Ectodermal cell (in vitro differentiated cells): ENCODE results near the gene BUD31.

Source experiments
- H3K27ac ChIP-seq: 2 replicates; pipeline ENCODE4 v1.7.0; 2013; ENCODE audit warnings: mild to moderate bottlenecking, low read depth, low read length; ENCODE audit not compliant: insufficient read depth, poor library complexity, severe bottlenecking
- H3K27me3 ChIP-seq: 2 replicates; pipeline ENCODE4 v1.7.0; 2013; ENCODE audit warnings: mild to moderate bottlenecking, low read length; ENCODE audit not compliant: insufficient read depth, control insufficient read depth, poor library complexity, severe bottlenecking
- H3K36me3 ChIP-seq: one replicate; pipeline ENCODE4 v1.7.0; 2013; ENCODE audit warnings: low read length; ENCODE audit not compliant: control insufficient read depth, insufficient read depth
- H3K4me1 ChIP-seq: one replicate; pipeline ENCODE4 v1.7.0; 2013; ENCODE audit warnings: low read length; ENCODE audit not compliant: control insufficient read depth, insufficient read depth
- H3K4me3 ChIP-seq: 2 replicates; pipeline ENCODE4 v1.7.0; 2013; ENCODE audit warnings: low read depth, low read length, control low read depth; ENCODE audit not compliant: insufficient read depth
- H3K9me3 ChIP-seq: 2 replicates; pipeline ENCODE4 v1.7.0; 2013; ENCODE audit warnings: mild to moderate bottlenecking, low read length, moderate library complexity; ENCODE audit not compliant: control insufficient read depth
- WGBS, 2 experiments: methylation state at CpG; one replicate each; pipeline ENCODE4 v1.1.7; 2013; ENCODE audit warnings: missing lambda C conversion rate in 2 of 2; 5-methylcytosine and 5-hydroxymethylcytosine counted together

Gene BUD31

DNA sequence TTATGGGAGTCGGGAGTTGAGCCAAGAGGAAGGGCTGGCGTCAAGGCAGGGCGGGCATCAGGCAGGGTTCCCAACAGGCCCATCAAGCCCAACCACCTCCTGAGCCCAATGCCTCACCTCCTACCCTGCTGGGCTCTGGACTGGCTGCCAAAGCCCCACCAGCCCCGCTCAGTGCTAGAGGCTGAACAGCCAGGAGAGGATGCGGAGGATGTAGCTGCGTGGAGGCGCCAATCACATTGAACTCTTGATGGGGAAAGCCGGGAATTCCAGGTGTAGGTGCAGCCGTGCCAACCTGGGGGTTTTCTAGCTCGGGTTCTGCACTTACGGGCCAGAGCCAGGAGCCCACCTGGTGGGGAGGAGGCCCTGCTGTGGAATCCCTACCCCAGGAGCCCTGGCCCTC is 44.3 kb downstream of the BUD31 start:
- no peak overlapping the region for H3K4me3 ChIP-seq
- H3K9me3 ChIP-seq = no peaks in the 10 kb centered on the region
- WGBS, 2 experiments = 96% methylated on average over 11 of the region's 11 CpGs
- no peaks in the 10 kb centered on the region for H3K4me1 ChIP-seq
- peaks cover 78% of the 10 kb centered on the region for H3K36me3 ChIP-seq
- no peaks in the 10 kb centered on the region for H3K27me3 ChIP-seq
- no peak overlapping the region for H3K27ac ChIP-seq

- Histone ChIP-seq H3K27me3 (no peaks in the 10 kb centered on the region), H3K36me3 (peaks cover 71% of the 10 kb centered on the region), H3K4me3 (no peak overlapping the region), H3K4me1 (no peaks in the 10 kb centered on the region), H3K27ac (no peak overlapping the region), H3K9me3 (no peaks in the 10 kb centered on the region)
- 92% methylated on average over 9 of the region's 9 CpGs for WGBS, 2 experiments
These were observed 47.1 kb downstream of the BUD31 start for GRCh38 chr7:99455874-99456273.

- 93 to 94% methylated on average over 12 to 13 of the region's 13 CpGs for WGBS, 2 experiments
- Histone ChIP-seq H3K36me3 (peaks cover 68% of the 10 kb centered on the region), H3K4me3 (no peak overlapping the region), H3K4me1 (no peaks in the 10 kb centered on the region), H3K27me3 (no peaks in the 10 kb centered on the region), H3K9me3 (no peaks in the 10 kb centered on the region), H3K27ac (no peak overlapping the region)
These were observed 47.5 kb downstream of the BUD31 start for GRCh38 chr7:99456288-99456687.

- 95 to 98% methylated on average over 6 of the region's 6 CpGs for WGBS, 2 experiments
- Histone ChIP-seq H3K9me3 (no peaks in the 10 kb centered on the region), H3K36me3 (peaks cover 63% of the 10 kb centered on the region), H3K27me3 (no peaks in the 10 kb centered on the region), H3K4me1 (no peaks in the 10 kb centered on the region), H3K4me3 (no peak overlapping the region), H3K27ac (no peak overlapping the region)
These were observed 48.4 kb downstream of the BUD31 start for GRCh38 chr7:99457050-99457649.

- 94 to 95% methylated on average over 26 of the region's 26 CpGs for WGBS, 2 experiments
These were observed 49.1 kb downstream of the BUD31 start for GRCh38 chr7:99457650-99458493.

DNA sequence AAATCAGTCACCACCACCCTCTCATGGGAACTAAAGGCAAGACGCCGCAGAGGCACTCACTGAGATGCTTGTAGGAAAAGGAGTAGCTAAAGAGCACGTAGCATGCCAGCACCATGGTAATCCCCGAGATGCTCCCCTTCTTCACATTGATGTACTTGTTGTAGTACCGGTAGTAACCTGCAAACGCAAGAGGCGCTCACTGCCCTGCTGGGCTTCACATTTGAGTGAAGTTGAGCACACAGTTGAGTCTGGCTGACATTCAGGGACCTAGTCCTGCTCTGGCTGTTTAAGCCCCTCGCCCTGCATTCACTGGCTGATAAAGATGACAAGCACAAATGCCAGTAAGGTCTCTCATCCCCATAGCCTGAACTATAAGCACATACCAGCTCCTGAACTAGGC is 50.3 kb downstream of the BUD31 start:
- 92 to 94% methylated on average over 8 of the region's 8 CpGs for WGBS, 2 experiments
- Histone ChIP-seq H3K4me3 (no peak overlapping the region), H3K27me3 (no peaks in the 10 kb centered on the region), H3K27ac (no peak overlapping the region), H3K36me3 (peaks cover 53% of the 10 kb centered on the region), H3K9me3 (no peaks in the 10 kb centered on the region), H3K4me1 (no peaks in the 10 kb centered on the region)

More at GRCh38 chr7:99457650-99458493, 49.1 kb downstream of the BUD31 start:
- Histone ChIP-seq H3K4me1 (no peaks in the 10 kb centered on the region), H3K9me3 (no peaks in the 10 kb centered on the region), H3K27ac (no peak overlapping the region), H3K36me3 (peaks cover 57% of the 10 kb centered on the region), H3K27me3 (no peaks in the 10 kb centered on the region), H3K4me3 (no peak overlapping the region)

GRCh38 chr7:99460651-99461050 is 51.9 kb downstream of the BUD31 start:
- H3K4me3 ChIP-seq = no peak overlapping the region
- H3K27me3 ChIP-seq = no peaks in the 10 kb centered on the region
- 97% methylated on average over 11 of the region's 11 CpGs for WGBS, 2 experiments
- H3K4me1 ChIP-seq = no peaks in the 10 kb centered on the region
- H3K9me3 ChIP-seq = no peaks in the 10 kb centered on the region
- no peak overlapping the region for H3K27ac ChIP-seq
- peaks cover 42% of the 10 kb centered on the region for H3K36me3 ChIP-seq

GRCh38 chr7:99461221-99461620 is 52.5 kb downstream of the BUD31 start:
- H3K9me3 ChIP-seq = no peaks in the 10 kb centered on the region
- H3K27ac ChIP-seq = no peak overlapping the region
- no peaks in the 10 kb centered on the region for H3K27me3 ChIP-seq
- WGBS, 2 experiments = 89 to 95% methylated on average over 2 of the region's 2 CpGs
- no peaks in the 10 kb centered on the region for H3K4me1 ChIP-seq
- H3K36me3 ChIP-seq = peaks cover 36% of the 10 kb centered on the region
- H3K4me3 ChIP-seq = no peak overlapping the region

- Histone ChIP-seq H3K4me3 (peak overlapping the region; percentile 73), H3K27me3 (peaks cover 9% of the 10 kb centered on the region), H3K9me3 (no peaks in the 10 kb centered on the region), H3K36me3 (peaks cover 9% of the 10 kb centered on the region), H3K27ac (peak overlapping the region; percentile 51), H3K4me1 (no peaks in the 10 kb centered on the region)
- WGBS, 2 experiments = 17 to 20% methylated on average over 9 of the region's 9 CpGs
These were observed 56.6 kb downstream of the BUD31 start for GRCh38 chr7:99465421-99465768.

DNA sequence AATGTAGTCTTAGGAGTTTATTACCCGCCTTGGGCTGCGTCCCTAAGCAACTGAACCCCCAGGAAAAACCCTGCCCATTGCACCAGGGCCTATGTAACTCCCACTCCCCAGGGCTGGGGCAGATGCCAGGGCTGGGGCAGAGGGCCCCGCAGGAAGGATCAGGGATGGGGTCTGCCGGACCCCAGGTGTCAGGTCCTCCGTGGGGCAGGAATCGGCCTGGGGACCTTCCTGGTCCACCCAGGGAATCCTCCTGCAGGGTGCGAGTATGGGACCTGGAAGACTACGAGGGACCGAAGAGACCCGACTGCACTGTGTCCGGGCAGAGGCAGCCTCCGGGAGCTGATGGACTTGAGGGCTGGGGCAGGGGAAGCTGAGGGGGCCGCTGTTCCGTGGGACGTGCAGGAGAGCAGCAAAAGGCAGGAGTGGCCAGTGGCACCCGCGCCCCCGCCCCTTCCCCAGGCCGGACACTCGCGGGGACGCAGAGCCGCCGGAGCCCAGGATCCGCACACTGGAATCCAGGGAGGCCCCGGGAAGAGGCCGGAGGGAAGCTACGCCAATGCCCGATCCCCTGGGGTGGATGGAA is 59.7 kb downstream of the BUD31 start:
- peaks cover 9% of the 10 kb centered on the region for H3K27me3 ChIP-seq
- H3K27ac ChIP-seq = no peak overlapping the region
- 92 to 93% methylated on average over 29 of the region's 29 CpGs for WGBS, 2 experiments
- H3K9me3 ChIP-seq = no peaks in the 10 kb centered on the region
- peaks cover 4% of the 10 kb centered on the region for H3K36me3 ChIP-seq
- H3K4me1 ChIP-seq = no peaks in the 10 kb centered on the region
- no peak overlapping the region for H3K4me3 ChIP-seq
